Thyroid gland (tissue), 4 donors: Measurements from ENCODE around the gene KCNIP4.

Experiments used
- CTCF ChIP-seq, 6 experiments: fragments of 200-600 bp in 3 of 6; fragments of 450-650 bp in 3 of 6; sonication (generic) in 3 of 6; IDR thresholded peaks; one replicate each; pipeline ENCODE4 v1.5.1; 2016 to 2019; ENCODE audit warnings: antibody characterized with exemption in 6 of 6, mild to moderate bottlenecking in 2 of 6, inconsistent platforms in 1 of 6, moderate library complexity in 1 of 6
- POLR2A ChIP-seq, 2 donors: fragments of 450-650 bp; IDR thresholded peaks; one replicate each; pipeline ENCODE4 v1.6.1; 2017; ENCODE audit warnings: antibody characterized with exemption in 2 of 2, mild to moderate bottlenecking in 2 of 2, moderate library complexity in 1 of 2

GRCh38 chr4:20752641-20753040, 1195.9 kb downstream of the KCNIP4 start:
- TF ChIP-seq CTCF (IDR thresholded peaks at IDR 0.05) (no peak), POLR2A (IDR thresholded peaks at IDR 0.05) (no peak)
